IMR-90 (cell line): Measurements from ENCODE around the gene DNAH8. TPM values are rescaled to one million over a fixed set of nuclear protein-coding genes. Genes with fewer than 3 reads are reported as not detected.

Experiments
- ATAC-seq: fragments of 200-7000 bp; cut with Tn5 transposase; 2 replicates; pipeline ENCODE4 v1.9.1; 2020; ENCODE audit warnings: low read depth, mild to moderate bottlenecking, moderate library complexity
- BruUV-seq: library from RNA; stranded (reverse); fragments of 400-500 nt; replicated peaks from 2 replicates; lab custom pipeline; 2021; lab: Mats Ljungman, UMichigan
- CTCF ChIA-PET: fragments of 300-600 bp; formaldehyde crosslinking; extraction: SDS; loops from one replicate; lab custom pipeline; 2021; ENCODE audit warnings: antibody characterized with exemption; lab: Yijun Ruan, JAX
- POLR2A ChIA-PET: fragments of 300-600 bp; sonication (Branson Sonifier 250); formaldehyde crosslinking; loops from one replicate; lab custom pipeline; 2022; ENCODE audit warnings: antibody characterized with exemption; ENCODE audit not compliant: unreplicated experiment; lab: Charles Lee
- DNase-seq: peaks from one replicate; pipeline ENCODE4 v3.0.0; 2013
- H2AFZ ChIP-seq: replicated peaks from 2 replicates; pipeline ENCODE3; 2013; ENCODE audit warnings: low read length, mild to moderate bottlenecking; ENCODE audit not compliant: poor library complexity
- H2AK5ac ChIP-seq: 2 replicates; pipeline ENCODE4 v1.6.1; 2013; ENCODE audit warnings: low read depth, low read length, inconsistent platforms
- H2AK9ac ChIP-seq: replicated peaks from 2 replicates; pipeline ENCODE3; 2013; ENCODE audit warnings: mild to moderate bottlenecking, low read depth, low read length, moderate library complexity; ENCODE audit not compliant: poor library complexity
- H2BK120ac ChIP-seq: 2 replicates; pipeline ENCODE4 v1.6.1; 2013; ENCODE audit warnings: low read depth, low read length, inconsistent platforms
- H2BK15ac ChIP-seq: 3 replicates; pipeline ENCODE4 v1.6.1; 2013; ENCODE audit warnings: low read depth, low read length, inconsistent platforms
- H2BK20ac ChIP-seq: 2 replicates; pipeline ENCODE4 v1.6.1; 2013; ENCODE audit warnings: low read depth, mild to moderate bottlenecking, inconsistent platforms, low read length, moderate library complexity
- H2BK5ac ChIP-seq: 2 replicates; pipeline ENCODE4 v1.6.1; 2013; ENCODE audit warnings: mild to moderate bottlenecking, low read depth, low read length, inconsistent platforms; ENCODE audit not compliant: poor library complexity, severe bottlenecking
- H3K14ac ChIP-seq: replicated peaks from 2 replicates; pipeline ENCODE4 v1.6.1; 2013; ENCODE audit warnings: low read depth, low read length, inconsistent platforms
- H3K18ac ChIP-seq: 2 replicates; pipeline ENCODE4 v1.6.1; 2013; ENCODE audit warnings: low read depth, low read length, control low read depth
- H3K23ac ChIP-seq: 2 replicates; pipeline ENCODE4 v1.6.1; 2013; ENCODE audit warnings: low read depth, low read length, inconsistent platforms
- H3K27ac ChIP-seq: 2 replicates; pipeline ENCODE4 v1.5.1; 2013; ENCODE audit warnings: mild to moderate bottlenecking, control low read depth, low read length; ENCODE audit not compliant: insufficient read depth
- H3K27me3 ChIP-seq: 2 replicates; pipeline ENCODE4 v1.6.1; 2013; ENCODE audit warnings: low read length; ENCODE audit not compliant: control insufficient read depth, insufficient read depth
- H3K36me3 ChIP-seq: 2 replicates; pipeline ENCODE4 v1.6.1; 2013; ENCODE audit warnings: low read length, mixed read lengths; ENCODE audit not compliant: control insufficient read depth, insufficient read depth
- H3K4ac ChIP-seq: 2 replicates; pipeline ENCODE4 v1.6.1; 2013; ENCODE audit warnings: low read depth, low read length, inconsistent platforms
- H3K4me1 ChIP-seq: 2 replicates; pipeline ENCODE4 v1.6.1; 2013; ENCODE audit warnings: low read length, mixed read lengths; ENCODE audit not compliant: control insufficient read depth, insufficient read depth
- H3K4me2 ChIP-seq: 2 replicates; pipeline ENCODE4 v1.6.1; 2013; ENCODE audit warnings: low read depth, mild to moderate bottlenecking, control low read depth, low read length, moderate library complexity
- H3K4me3 ChIP-seq: 2 replicates; pipeline ENCODE4 v1.5.1; 2013; ENCODE audit warnings: low read depth, mild to moderate bottlenecking, control low read depth, low read length, moderate library complexity; ENCODE audit not compliant: insufficient read depth
- H3K56ac ChIP-seq: 2 replicates; pipeline ENCODE4 v1.6.1; 2013; ENCODE audit warnings: low read length, inconsistent platforms; ENCODE audit not compliant: insufficient read depth; ENCODE audit errors: extremely low read depth
- H3K79me1 ChIP-seq, 2 experiments: 2 replicates each; pipeline ENCODE4 v1.6.1; 2013; ENCODE audit warnings: low read length in 2 of 2, inconsistent platforms in 1 of 2, low read depth in 1 of 2
- H3K9ac ChIP-seq: 2 replicates; pipeline ENCODE4 v1.6.1; 2013; ENCODE audit warnings: low read depth, low read length, control low read depth
- H3K9me1 ChIP-seq: 2 replicates; pipeline ENCODE4 v1.6.1; 2013; ENCODE audit warnings: low read length, inconsistent platforms; ENCODE audit not compliant: insufficient read depth
- H3K9me3 ChIP-seq: 2 replicates; pipeline ENCODE4 v1.6.1; 2013; ENCODE audit warnings: low read length; ENCODE audit not compliant: control insufficient read depth, insufficient read depth
- H4K20me1 ChIP-seq: 2 replicates; pipeline ENCODE4 v1.6.1; 2013; ENCODE audit warnings: low read length, inconsistent platforms; ENCODE audit not compliant: insufficient read depth
- H4K5ac ChIP-seq: 2 replicates; pipeline ENCODE4 v1.6.1; 2013; ENCODE audit warnings: mild to moderate bottlenecking, low read depth, low read length, control low read depth
- H4K8ac ChIP-seq, 2 experiments: 2 replicates each; pipeline ENCODE4 v1.6.1; 2013; ENCODE audit warnings: low read depth in 2 of 2, low read length in 2 of 2, control low read depth in 1 of 2, inconsistent platforms in 1 of 2
- H4K91ac ChIP-seq: 2 replicates; pipeline ENCODE4 v1.6.1; 2013; ENCODE audit warnings: low read depth, low read length, inconsistent platforms; ENCODE audit not compliant: insufficient read depth
- CTCF ChIP-seq: conservative IDR thresholded peaks from 2 replicates; pipeline ENCODE4 v1.5.1; 2012; ENCODE audit warnings: mild to moderate bottlenecking, low read depth, low read length, improper control_type of control experiment
- FOS ChIP-seq: fragments of 150-350 bp; IDR thresholded peaks from 2 replicates; pipeline ENCODE4 v1.6.1; 2016; ENCODE audit warnings: low read depth, low read length
- RAD21 ChIP-seq: IDR thresholded peaks from 2 replicates; pipeline ENCODE4 v1.6.1; 2012; ENCODE audit warnings: low read length, improper control_type of control experiment
- WGBS, 2 experiments: methylation state at CpG; one replicate each; pipeline versions ENCODE4 v1.1.5 to v1.1.7; 2013; ENCODE audit warnings: missing lambda C conversion rate in 2 of 2; ENCODE audit not compliant: insufficient read length in 1 of 2; ENCODE audit errors: extremely low coverage in 2 of 2; 5-methylcytosine and 5-hydroxymethylcytosine counted together
- dilution Hi-C: fragments of 300-500 bp; cut with HindIII; formaldehyde crosslinking; loops from one replicate; pipeline ENCODE4 v1.14.3; 2018; ENCODE audit warnings: low sequenced_read_pairs; ENCODE audit not compliant: unreplicated experiment
- in situ Hi-C: fragments of 300-500 bp; cut with MboI; formaldehyde crosslinking; loops from 3 replicates; pipeline ENCODE4 v1.14.3; 2019; ENCODE audit warnings: low sequenced_read_pairs, inconsistent platforms, mixed read lengths
- intact Hi-C: fragments of 100-400 bp; cut with micrococcal nuclease; formaldehyde crosslinking; loops from 2 replicates; pipeline ENCODE4 v1.10.0; 2022
- polyA plus RNA-seq, 3 experiments: library from polyadenylated mRNA; depleted of rRNA; stranded (reverse); fragments of >200 nt; gene quantifications; 2 replicates each; pipeline ENCODE4 v1.2.3, GENCODE V29; 2012; ENCODE audit warnings: low replicate concordance in 1 of 3
- total RNA-seq: library from RNA; depleted of rRNA; stranded (reverse); fragments of >200 nt; gene quantifications from 2 replicates; pipeline ENCODE4 v1.2.3, GENCODE V29; 2012

Gene DNAH8
- total and polyA plus RNA-seq, 2 of the 4 experiments (the other 2 are of a cell fraction) = not detected

DNA sequence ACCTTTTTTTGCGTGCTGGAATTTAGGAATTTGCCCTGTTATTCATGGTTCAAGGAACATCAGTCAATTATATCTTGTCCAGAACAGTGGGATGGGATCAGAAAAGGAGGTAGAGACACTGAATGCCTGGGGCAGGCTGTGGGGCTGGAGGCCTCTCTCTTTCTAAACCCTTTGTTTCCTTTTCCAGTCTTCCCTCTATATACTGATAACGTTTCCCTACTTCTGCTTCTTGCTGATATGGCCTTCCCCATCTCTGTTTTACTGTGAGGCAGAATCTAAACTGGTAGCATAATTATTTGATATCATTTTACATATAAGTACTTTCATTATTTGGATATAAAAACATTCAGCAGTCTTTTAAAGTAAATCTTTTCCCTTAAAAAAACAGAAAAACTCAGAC lies 67.5 kb downstream of the DNAH8 start:
- WGBS, 2 experiments = 20% methylated on average over 1 of the region's 2 CpGs; no CpG with 5 or more reads in 1 of the 2 experiments
- H3K9me3 ChIP-seq = no peaks in the 10 kb centered on the region
- no peak overlapping the region for H3K4me2 ChIP-seq
- no TSS peak for BruUV-seq
- H2BK5ac ChIP-seq = no peak overlapping the region
- TF ChIP-seq CTCF = no peak
- no peak for TF ChIP-seq RAD21
- TF ChIP-seq FOS = no peak
- no peak overlapping the region for H3K56ac ChIP-seq
- H2AK9ac ChIP-seq = no peak overlapping the region
- no peaks in the 10 kb centered on the region for H4K20me1 ChIP-seq
- H3K79me1 ChIP-seq = no peaks in the 10 kb centered on the region
- ATAC-seq = no peak
- H4K91ac ChIP-seq = no peak overlapping the region
- no peaks in the 10 kb centered on the region for H3K9me1 ChIP-seq
- H2BK120ac ChIP-seq = no peak overlapping the region
- no peak overlapping the region for H3K4ac ChIP-seq
- H3K36me3 ChIP-seq = no peaks in the 10 kb centered on the region
- CTCF ChIA-PET = no interaction called here
- intact Hi-C loops (no loop called here), dilution Hi-C loops (no loop called here), in situ Hi-C loops (no loop called here)
- H3K4me1 ChIP-seq = no peaks in the 10 kb centered on the region
- H3K27me3 ChIP-seq = peaks cover 3% of the 10 kb centered on the region; the same call in 1 of the 2 replicates
- H3K23ac ChIP-seq = no peak overlapping the region
- H3K18ac ChIP-seq = no peak overlapping the region
- H2BK20ac ChIP-seq = no peak overlapping the region
- no peak overlapping the region for H2BK15ac ChIP-seq
- H3K4me3 ChIP-seq = no peak overlapping the region
- no peak overlapping the region for H2AFZ ChIP-seq
- no peak overlapping the region for H4K8ac ChIP-seq
- no peak overlapping the region for H3K9ac ChIP-seq
- DNase-seq = no peak
- no peak overlapping the region for H2AK5ac ChIP-seq
- no peak overlapping the region for H3K27ac ChIP-seq
- H4K5ac ChIP-seq = no peak overlapping the region
- no peak overlapping the region for H3K14ac ChIP-seq
- POLR2A ChIA-PET = no interaction called here
